Neural progenitor cell (in vitro differentiated cells): ENCODE data around the gene NOTUM.

ENCODE experiments used
- CTCF ChIP-seq: fragments of 200-600 bp; sonication (generic); IDR thresholded peaks from 2 replicates; pipeline ENCODE4 v1.5.1; 2017; ENCODE audit warnings: antibody characterized with exemption, mild to moderate bottlenecking
- EZH2 ChIP-seq: fragments of 200-600 bp; sonication (generic); IDR thresholded peaks from 2 replicates; pipeline ENCODE4 v1.6.1; 2017; ENCODE audit warnings: antibody characterized with exemption, mild to moderate bottlenecking, moderate library complexity
- EZH2phosphoT487 ChIP-seq: fragments of 200-600 bp; sonication (generic); IDR thresholded peaks from 2 replicates; pipeline ENCODE4 v1.6.1; 2017; ENCODE audit warnings: antibody characterized with exemption

DNA sequence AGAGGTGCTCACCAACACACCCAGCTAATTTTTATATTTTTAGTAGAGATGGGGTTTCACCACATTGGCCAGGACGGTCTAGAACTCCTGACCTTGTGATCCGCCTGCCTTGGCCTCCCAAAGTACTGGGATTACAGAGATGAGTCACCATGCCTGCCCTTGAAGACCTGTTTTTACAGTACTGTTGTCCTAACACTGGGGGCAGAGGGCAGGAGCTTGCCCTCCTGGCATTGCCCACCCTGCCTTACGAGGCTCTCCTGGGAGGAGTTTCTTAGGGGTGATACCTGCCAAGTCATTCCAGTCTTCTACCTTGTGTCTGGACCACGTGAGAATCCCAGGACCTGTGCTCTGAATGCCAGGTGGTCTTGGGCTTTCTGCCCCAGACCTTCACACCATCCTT is 19.1 kb upstream of the NOTUM start:
- no peak for TF ChIP-seq CTCF
- no peak for TF ChIP-seq EZH2phosphoT487
- TF ChIP-seq EZH2: no peak
